BLaER1 treated with 17β-estradiol and CSF1 and Interleukin-3, amounts not matched to agents 10 nM and 100 nM (cell line): Measurements from ENCODE around the gene MYBPC2.
"Not testable (repeated sequence)": the region's sequence is repeated elsewhere in the genome, so short reads cannot be mapped to it uniquely, and the experiment has no call there.

Experiments used
- H3K27ac ChIP-seq, 11 experiments: shearing (Covaris generic); formaldehyde crosslinking; 2 replicates each; pipeline ENCODE4 v1.8.1; 2022
- H3K27me3 ChIP-seq, 11 experiments: shearing (Covaris generic); formaldehyde crosslinking; 2 replicates each; pipeline ENCODE4 v1.8.1; 2022
- H3K36me3 ChIP-seq, 11 experiments: shearing (Covaris generic); formaldehyde crosslinking; 2 replicates each; pipeline ENCODE4 v1.8.1; 2022
- H3K4me1 ChIP-seq, 10 experiments: shearing (Covaris generic); formaldehyde crosslinking; 2 replicates each; pipeline ENCODE4 v1.8.1; 2022
- H3K4me2 ChIP-seq, 11 experiments: shearing (Covaris generic); formaldehyde crosslinking; 2 replicates each; pipeline ENCODE4 v1.8.1; 2022
- H3K4me3 ChIP-seq, 10 experiments: shearing (Covaris generic); formaldehyde crosslinking; 2 replicates each; pipeline ENCODE4 v1.8.1; 2022
- H3K9ac ChIP-seq, 11 experiments: shearing (Covaris generic); formaldehyde crosslinking; 2 replicates each; pipeline ENCODE4 v1.8.1; 2022
- H3K9me3 ChIP-seq, 11 experiments: shearing (Covaris generic); formaldehyde crosslinking; replicated peaks in 1 of 11; 2 replicates each; pipeline ENCODE4 v1.8.1; 2022
- H4K20me1 ChIP-seq, 11 experiments: shearing (Covaris generic); formaldehyde crosslinking; 2 replicates each; pipeline ENCODE4 v1.8.1; 2022
- Cebpa-rat ChIP-seq, 11 experiments: shearing (Covaris generic); IDR thresholded peaks; 2 replicates each; pipeline ENCODE4 v1.8.1; 2022

The MYBPC2 gene

GRCh38 chr19:50437862-50438449 lies 5.3 kb downstream of the MYBPC2 start:
- H3K36me3 ChIP-seq = no peaks in the 10 kb centered on the region
- H3K9ac ChIP-seq = no peak overlapping the region
- peaks cover 28 to 41% (median 37%) of the 10 kb centered on the region in 10 experiments for H3K4me1 ChIP-seq
- no peak for TF ChIP-seq Cebpa-rat (IDR thresholded peaks at IDR 0.05)
- H3K9me3 ChIP-seq = no peaks in the 10 kb centered on the region
- no peak overlapping the region for H3K4me2 ChIP-seq
- peaks cover 0 to 17% (median 0%) of the 10 kb centered on the region in 11 experiments; a peak in 3 of 22 replicates for H3K27me3 ChIP-seq
- peaks cover 0 to 3% (median 0%) of the 10 kb centered on the region in 11 experiments; a peak in 2 of 22 replicates for H4K20me1 ChIP-seq
- H3K4me3 ChIP-seq = no peak overlapping the region
- no peak overlapping the region for H3K27ac ChIP-seq

DNA sequence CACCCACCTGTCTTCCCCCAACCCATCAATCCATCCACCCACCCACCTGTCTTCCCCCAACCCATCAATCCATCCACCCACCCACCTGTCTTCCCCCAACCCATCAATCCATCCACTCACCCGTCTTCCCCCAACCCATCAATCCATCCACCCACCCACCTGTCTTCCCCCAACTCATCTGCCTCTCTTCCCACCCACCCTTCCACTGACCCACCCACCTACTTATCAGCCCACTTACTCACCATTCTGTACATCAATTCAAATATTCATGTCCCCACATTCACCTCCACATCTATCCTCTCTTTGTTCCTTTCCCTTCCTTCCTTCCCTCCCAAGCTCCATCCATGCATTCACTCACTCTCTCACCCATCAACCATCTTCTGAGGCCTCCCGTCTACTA lies 6.4 kb downstream of the MYBPC2 start:
- not testable (repeated sequence) for H3K27ac ChIP-seq, H3K9me3 ChIP-seq, H3K9ac ChIP-seq, H3K4me3 ChIP-seq, H3K4me2 ChIP-seq, H3K36me3 ChIP-seq, H3K27me3 ChIP-seq, H4K20me1 ChIP-seq
- H3K4me1 ChIP-seq = peaks cover 16 to 29% (median 26%) of the 10 kb centered on the region in 10 experiments

DNA sequence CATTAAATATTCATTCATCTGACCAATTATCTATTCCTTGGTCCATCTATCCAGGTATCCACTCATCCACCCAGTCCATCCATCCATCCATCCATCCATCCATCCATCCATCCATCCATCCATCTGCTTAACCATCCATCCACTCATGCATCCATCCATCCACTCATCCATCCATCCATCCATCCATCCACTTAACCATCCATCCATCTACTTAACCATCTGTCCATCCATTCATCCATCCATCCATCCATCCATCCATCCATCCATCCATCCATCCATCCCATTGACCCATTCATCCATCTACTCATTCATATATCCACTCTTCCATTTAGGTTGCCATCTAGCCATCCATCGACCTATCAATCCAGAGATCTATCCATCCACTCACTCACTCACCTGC lies 11.4 kb downstream of the MYBPC2 start:
- H3K27me3 ChIP-seq = no peaks in the 10 kb centered on the region
- TF ChIP-seq Cebpa-rat (IDR thresholded peaks at IDR 0.05) = no peak
- H4K20me1 ChIP-seq = no peaks in the 10 kb centered on the region
- no peak overlapping the region for H3K4me2 ChIP-seq
- peaks cover 0 to 4% (median 0%) of the 10 kb centered on the region in 10 experiments; a peak in 1 of 20 replicates for H3K4me1 ChIP-seq
- H3K4me3 ChIP-seq = no peak overlapping the region
- no peaks in the 10 kb centered on the region for H3K36me3 ChIP-seq
- peaks cover 0 to 12% (median 0%) of the 10 kb centered on the region in 11 experiments; a peak in 6 of 22 replicates for H3K9me3 ChIP-seq
- H3K9ac ChIP-seq = no peak overlapping the region
- no peak overlapping the region for H3K27ac ChIP-seq

DNA sequence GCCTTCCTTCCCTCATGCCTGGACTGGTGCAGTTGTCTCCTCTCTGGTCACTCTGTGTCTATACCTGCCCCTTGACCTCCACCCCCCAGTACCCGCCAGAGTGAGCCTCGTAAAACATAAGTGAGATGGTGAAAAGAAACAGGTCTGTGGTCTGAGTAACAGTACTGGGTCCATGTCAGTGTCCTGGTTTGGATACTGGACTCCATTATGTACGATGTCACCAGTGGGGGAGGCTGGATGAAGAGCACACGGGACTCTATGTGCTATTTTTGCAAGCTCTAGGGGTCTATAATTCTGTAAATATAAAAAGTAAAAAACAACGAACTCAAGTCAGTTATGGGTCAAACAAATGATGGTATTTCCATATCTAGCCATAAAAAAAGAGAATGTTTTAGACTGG lies 14.4 kb downstream of the MYBPC2 start:
- Histone ChIP-seq H3K27me3 (no peaks in the 10 kb centered on the region), H3K9me3 (peaks cover 0 to 12% (median 0%) of the 10 kb centered on the region in 11 experiments; a peak in 6 of 22 replicates), H3K4me2 (no peak overlapping the region), H3K9ac (no peak overlapping the region), H3K27ac (no peak overlapping the region), H3K4me3 (no peak overlapping the region), H4K20me1 (no peaks in the 10 kb centered on the region), H3K4me1 (peaks cover 0 to 8% (median 6%) of the 10 kb centered on the region in 10 experiments; a peak in 8 of 20 replicates), H3K36me3 (no peaks in the 10 kb centered on the region)
- no peak for TF ChIP-seq Cebpa-rat (IDR thresholded peaks at IDR 0.05)

GRCh38 chr19:50447750-50448149 lies 15.1 kb downstream of the MYBPC2 start:
- Histone ChIP-seq H3K4me3 (no peak overlapping the region), H3K27me3 (no peaks in the 10 kb centered on the region), H3K4me2 (no peak overlapping the region), H3K9ac (no peak overlapping the region), H3K27ac (no peak overlapping the region), H4K20me1 (no peaks in the 10 kb centered on the region; a peak in 1 of 22 replicates), H3K36me3 (no peaks in the 10 kb centered on the region), H3K9me3 (peaks cover 0 to 12% (median 0%) of the 10 kb centered on the region in 11 experiments; a peak in 6 of 22 replicates), H3K4me1 (peaks cover 0 to 8% (median 6%) of the 10 kb centered on the region in 10 experiments; a peak in 8 of 20 replicates)
- TF ChIP-seq Cebpa-rat (IDR thresholded peaks at IDR 0.05) = no peak

DNA sequence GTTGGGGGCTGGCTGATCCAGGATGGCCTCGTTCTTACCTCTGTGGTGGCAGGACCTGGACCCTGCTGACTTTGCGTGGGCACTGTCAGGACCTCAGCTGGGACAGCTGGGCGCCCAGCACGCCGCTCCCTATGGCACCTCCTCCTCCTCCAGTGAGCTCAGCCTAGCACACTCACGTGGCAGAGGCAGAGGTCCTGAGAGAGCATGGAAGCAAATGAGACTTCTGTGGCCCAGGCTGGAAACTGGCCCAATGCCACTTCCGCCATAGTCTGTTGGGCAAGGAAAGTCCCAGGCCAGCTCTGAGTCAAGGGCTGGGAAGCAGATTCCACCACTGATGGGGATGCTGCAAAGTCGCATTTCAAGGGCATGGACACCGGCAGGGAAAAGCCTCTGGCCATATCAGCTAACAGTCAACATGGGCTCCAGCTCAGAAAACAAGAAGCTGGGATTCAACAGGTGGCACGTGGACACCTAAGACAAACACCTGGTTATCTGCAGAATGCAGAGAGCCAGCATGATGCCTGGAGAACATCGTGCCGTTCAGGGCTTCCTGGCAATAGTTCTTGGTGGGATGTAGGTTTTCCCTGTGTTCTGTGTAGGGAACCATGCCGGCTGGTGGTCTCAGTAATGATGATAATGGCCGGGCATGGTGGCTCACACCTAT lies 16.7 kb downstream of the MYBPC2 start:
- no peak overlapping the region for H3K9ac ChIP-seq
- peaks cover 0 to 12% (median 0%) of the 10 kb centered on the region in 11 experiments; a peak in 6 of 22 replicates for H3K9me3 ChIP-seq
- TF ChIP-seq Cebpa-rat (IDR thresholded peaks at IDR 0.05) = no peak
- no peak overlapping the region for H3K4me2 ChIP-seq
- no peaks in the 10 kb centered on the region for H3K27me3 ChIP-seq
- no peaks in the 10 kb centered on the region; a peak in 1 of 22 replicates for H4K20me1 ChIP-seq
- H3K4me3 ChIP-seq = no peak overlapping the region
- no peaks in the 10 kb centered on the region for H3K36me3 ChIP-seq
- H3K4me1 ChIP-seq = peaks cover 0 to 8% (median 6%) of the 10 kb centered on the region in 10 experiments; a peak in 8 of 20 replicates
- H3K27ac ChIP-seq = no peak overlapping the region

DNA sequence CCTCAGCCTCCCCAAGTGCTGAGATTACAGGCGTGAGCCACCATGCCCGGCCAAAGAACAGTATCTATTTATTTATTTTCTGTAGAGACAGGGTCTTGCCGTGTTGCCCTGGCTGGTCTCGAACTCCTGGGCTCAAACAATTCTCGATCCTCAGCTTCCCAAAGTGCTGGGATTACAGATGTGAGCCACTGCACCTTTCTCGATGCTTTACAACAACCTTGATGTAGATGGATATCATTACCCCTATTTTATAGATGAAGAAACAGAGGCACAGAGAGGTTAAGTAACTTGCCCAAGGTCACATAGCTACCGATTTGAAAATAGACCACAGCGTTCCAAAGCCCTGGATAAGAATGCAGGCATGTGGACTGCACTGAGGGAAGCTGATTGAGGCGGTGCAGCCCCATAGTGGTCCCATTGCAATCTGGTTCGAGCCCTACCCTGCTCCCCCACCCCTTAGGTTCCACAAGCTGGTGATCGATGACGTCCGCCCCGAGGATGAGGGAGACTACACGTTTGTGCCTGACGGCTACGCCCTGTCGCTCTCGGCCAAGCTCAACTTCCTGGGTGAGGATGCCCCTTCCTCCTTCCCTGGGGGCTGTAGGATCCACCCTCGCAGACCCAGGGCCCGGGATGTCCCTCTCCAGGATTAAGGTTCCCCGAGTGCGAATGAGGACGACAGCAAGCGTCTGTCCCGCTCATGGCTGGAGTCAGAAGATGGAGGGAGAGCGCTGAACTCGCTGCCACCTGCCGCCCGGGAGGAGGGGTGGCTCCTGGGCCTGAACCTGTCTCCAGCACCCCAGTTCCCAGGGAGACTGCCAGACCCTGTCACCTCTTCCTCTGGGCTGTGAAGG lies 17.9 kb downstream of the MYBPC2 start:
- H3K36me3 ChIP-seq = no peaks in the 10 kb centered on the region
- H3K4me2 ChIP-seq = peak overlapping the region in 4 of 11 experiments; percentile 13 to 27 (median 18); a peak in 2 of 22 replicates
- no peak overlapping the region for H3K9ac ChIP-seq
- no peaks in the 10 kb centered on the region for H3K27me3 ChIP-seq
- H4K20me1 ChIP-seq = no peaks in the 10 kb centered on the region; a peak in 1 of 22 replicates
- H3K4me3 ChIP-seq = no peak overlapping the region
- peaks cover 0 to 8% (median 6%) of the 10 kb centered on the region in 10 experiments; a peak in 8 of 20 replicates for H3K4me1 ChIP-seq
- no peak for TF ChIP-seq Cebpa-rat (IDR thresholded peaks at IDR 0.05)
- no peak overlapping the region for H3K27ac ChIP-seq
- H3K9me3 ChIP-seq = peaks cover 0 to 12% (median 0%) of the 10 kb centered on the region in 11 experiments; a peak in 6 of 22 replicates

DNA sequence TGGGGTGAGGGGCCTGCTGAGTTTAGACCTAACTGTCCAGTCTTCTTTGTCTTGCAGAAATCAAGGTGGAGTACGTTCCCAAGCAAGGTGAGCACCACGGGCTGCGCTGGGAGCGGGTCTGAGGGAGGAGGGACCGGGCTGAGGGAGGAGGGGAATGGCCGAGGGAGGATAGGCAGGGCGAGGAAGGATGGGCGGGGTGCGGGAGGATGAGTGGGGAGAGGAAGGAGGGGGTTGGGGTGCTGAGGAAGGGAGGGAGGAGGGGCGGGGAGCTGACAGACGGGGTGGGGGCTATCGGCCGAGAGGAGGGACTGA lies 18.5 kb downstream of the MYBPC2 start:
- H3K4me1 ChIP-seq = peaks cover 0 to 8% (median 6%) of the 10 kb centered on the region in 10 experiments; a peak in 8 of 20 replicates
- TF ChIP-seq Cebpa-rat (IDR thresholded peaks at IDR 0.05) = no peak
- no peak overlapping the region for H3K4me3 ChIP-seq
- no peaks in the 10 kb centered on the region for H3K36me3 ChIP-seq
- peaks cover 0 to 12% (median 0%) of the 10 kb centered on the region in 11 experiments; a peak in 6 of 22 replicates for H3K9me3 ChIP-seq
- H3K27me3 ChIP-seq = no peaks in the 10 kb centered on the region
- no peak overlapping the region for H3K9ac ChIP-seq
- no peak overlapping the region for H3K27ac ChIP-seq
- H4K20me1 ChIP-seq = no peaks in the 10 kb centered on the region; a peak in 1 of 22 replicates
- H3K4me2 ChIP-seq = peak overlapping the region in 4 of 11 experiments; percentile 13 to 27 (median 18); a peak in 1 of 22 replicates

GRCh38 chr19:50453243-50453642 lies 20.6 kb downstream of the MYBPC2 start:
- H3K36me3 ChIP-seq = no peaks in the 10 kb centered on the region

More at GRCh38 chr19:50453243-50453642, 20.6 kb downstream of the MYBPC2 start:
- Histone ChIP-seq H3K27me3 (no peaks in the 10 kb centered on the region), H3K4me3 (no peak overlapping the region), H3K4me2 (no peak overlapping the region), H4K20me1 (no peaks in the 10 kb centered on the region; a peak in 1 of 22 replicates), H3K27ac (no peak overlapping the region), H3K9ac (no peak overlapping the region), H3K4me1 (peaks cover 0 to 8% (median 6%) of the 10 kb centered on the region in 10 experiments; a peak in 8 of 20 replicates), H3K9me3 (peaks cover 0 to 2% (median 0%) of the 10 kb centered on the region in 11 experiments; a peak in 5 of 22 replicates)
- no peak for TF ChIP-seq Cebpa-rat (IDR thresholded peaks at IDR 0.05)
